GM19328 (cell line): ENCODE results near the gene DYRK1A.
"Not testable (repeated sequence)": the region's sequence is repeated elsewhere in the genome, so short reads cannot be mapped to it uniquely, and the experiment has no call there.

ENCODE experiments used
- ATAC-seq: cut with Tn5 transposase; IDR thresholded peaks from one replicate; pipeline ENCODE4 v1.9.1; 2021; ENCODE audit warnings: mild to moderate bottlenecking, moderate library complexity; ENCODE audit not compliant: unreplicated experiment

Gene DYRK1A

DNA sequence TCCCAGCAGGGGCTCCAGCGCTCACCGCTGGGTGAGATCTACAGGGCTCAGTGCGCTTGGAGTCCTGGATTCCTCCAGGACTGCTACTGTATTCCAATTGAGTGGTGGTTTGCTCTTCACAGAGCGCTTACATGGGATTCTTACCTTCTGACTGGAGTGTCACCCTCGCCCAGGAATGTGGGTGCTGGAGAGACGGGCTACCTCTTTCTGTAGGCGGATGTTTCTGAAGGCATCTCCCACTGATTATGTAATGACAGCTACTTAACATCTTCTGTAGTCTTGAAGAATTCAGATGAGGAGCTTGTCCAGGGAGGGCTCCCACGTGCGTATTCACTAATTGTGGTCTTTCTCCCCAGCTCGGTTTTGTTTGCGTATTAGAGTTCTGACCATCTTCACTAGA is 154.2 kb downstream of the DYRK1A start:
- no peak for ATAC-seq

GRCh38 chr21:37521658-37522057 is 155.1 kb downstream of the DYRK1A start:
- ATAC-seq, result no peak

- no peak for ATAC-seq
These were observed 156.2 kb downstream of the DYRK1A start for GRCh38 chr21:37522641-37523295.

GRCh38 chr21:37524944-37525343 is 158.4 kb downstream of the DYRK1A start:
- ATAC-seq, result not testable (repeated sequence)

DNA sequence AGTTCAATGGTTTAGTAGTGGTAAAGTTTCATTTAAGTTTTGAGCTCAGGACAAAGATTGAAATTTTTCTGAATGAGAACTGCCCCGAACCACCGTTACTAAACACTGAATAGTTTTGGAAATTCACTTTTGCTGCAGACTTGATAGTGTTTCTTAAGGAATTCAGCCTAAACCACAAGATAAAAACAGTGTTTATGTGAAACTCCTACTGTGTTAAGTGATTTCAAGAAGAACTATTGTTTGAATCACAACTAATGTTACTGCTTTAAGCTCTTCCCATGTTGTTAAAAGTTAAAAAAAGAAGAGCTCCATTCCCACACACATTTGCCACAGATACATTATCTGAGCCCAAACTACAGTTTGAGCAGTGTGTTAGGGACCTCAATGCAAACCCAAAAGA is 159.2 kb downstream of the DYRK1A start:
- no peak for ATAC-seq

DNA sequence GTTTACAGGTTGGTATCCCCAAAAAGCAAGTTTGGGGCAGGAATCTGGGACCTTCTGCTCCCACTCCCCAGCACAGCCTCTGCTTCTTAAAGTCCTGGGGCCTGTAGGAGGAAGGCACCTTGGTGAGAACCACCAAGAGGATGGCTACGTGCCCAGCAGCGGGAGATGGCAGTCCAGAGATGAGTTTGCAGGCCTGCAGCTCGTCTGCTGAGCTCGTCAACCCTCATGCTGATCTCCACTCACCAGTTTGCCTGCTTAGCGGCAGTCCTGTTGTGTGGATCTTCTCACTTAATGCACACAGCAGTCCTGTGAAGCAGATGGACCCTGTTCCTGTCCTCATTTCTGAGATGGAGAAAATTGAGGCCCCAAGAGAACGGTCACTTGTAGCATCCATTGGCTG is 160.5 kb downstream of the DYRK1A start:
- no peak for ATAC-seq

GRCh38 chr21:37527716-37528115 is 161.1 kb downstream of the DYRK1A start:
- ATAC-seq, result no peak

DNA sequence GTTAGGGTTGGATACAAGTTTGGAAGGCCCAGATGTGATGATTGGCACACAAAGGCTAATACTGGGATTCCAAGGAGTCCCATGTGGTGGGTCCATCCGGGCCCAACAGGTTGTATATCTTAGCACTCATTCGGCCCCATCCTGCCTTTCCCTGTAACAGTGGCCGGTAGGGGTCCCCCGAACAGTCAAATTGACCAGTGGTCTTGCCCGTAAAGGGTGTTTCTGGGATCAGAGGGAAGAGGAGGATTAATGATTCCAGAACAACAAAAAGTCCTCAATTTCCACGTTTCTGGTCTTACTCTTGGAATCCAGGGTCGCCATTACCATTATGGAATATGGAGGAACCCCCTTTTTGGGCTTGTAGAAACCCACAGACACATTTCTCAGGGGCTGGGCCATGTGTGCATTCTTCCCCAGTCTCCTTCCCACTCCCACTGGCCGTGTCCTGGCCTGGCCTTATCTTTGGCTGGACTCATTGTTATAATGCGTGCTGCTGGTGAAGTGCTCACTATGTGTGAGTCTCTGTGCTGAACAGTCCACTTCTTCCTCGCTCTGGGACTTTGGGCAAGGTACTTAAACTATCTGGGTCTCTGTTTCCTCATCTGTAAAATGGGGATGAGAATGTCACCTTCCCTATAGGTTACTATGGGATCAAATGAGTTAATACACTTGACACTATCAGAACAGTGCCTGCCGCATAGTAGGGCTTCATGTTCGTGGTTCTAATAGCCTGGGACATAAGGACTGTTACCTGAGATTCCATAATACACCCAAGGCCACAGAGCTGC is 161.8 kb downstream of the DYRK1A start:
- no peak for ATAC-seq

DNA sequence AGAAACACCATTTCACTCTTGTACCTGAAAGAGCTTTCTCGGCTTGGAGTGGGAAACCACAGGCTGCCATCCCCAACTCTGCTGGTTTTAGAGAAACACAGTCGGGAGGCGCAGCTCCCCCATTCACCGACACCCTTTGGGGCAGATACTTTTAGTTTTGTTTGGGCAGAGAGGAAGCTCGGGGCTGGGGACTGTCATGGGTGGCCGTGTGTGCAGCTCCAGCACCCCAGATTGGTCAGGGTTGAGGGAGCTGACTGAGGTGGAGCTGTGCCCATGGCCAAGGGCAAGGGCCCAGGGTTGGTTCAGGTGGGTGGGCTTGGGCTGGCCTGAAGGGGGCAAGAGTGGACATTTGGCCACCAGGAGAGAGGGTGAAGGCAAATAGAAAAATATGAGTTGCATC is 163.1 kb downstream of the DYRK1A start:
- ATAC-seq, result no peak

DNA sequence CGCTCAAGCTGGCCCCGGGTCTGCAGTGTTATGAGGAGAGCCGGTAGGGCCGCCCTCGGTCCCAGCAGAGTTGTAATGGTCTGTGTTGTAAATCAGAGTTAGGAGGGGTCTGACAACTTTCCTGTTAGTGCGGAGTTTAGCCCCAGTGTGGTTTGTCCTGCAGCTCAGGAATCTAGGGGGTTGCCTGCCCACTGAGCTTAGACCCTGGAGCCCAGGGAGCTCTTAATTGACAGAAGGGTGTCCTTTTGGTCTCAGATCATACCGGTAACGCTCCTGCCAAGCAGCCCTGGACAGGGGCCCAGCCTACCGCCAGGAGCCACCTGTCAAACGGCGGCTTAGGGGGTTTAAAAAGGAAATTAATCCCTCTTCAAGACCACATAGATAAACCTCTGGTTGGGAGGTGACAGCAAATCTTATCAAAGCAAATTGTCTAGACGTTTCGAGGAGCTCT is 164.4 kb downstream of the DYRK1A start:
- no peak for ATAC-seq

DNA sequence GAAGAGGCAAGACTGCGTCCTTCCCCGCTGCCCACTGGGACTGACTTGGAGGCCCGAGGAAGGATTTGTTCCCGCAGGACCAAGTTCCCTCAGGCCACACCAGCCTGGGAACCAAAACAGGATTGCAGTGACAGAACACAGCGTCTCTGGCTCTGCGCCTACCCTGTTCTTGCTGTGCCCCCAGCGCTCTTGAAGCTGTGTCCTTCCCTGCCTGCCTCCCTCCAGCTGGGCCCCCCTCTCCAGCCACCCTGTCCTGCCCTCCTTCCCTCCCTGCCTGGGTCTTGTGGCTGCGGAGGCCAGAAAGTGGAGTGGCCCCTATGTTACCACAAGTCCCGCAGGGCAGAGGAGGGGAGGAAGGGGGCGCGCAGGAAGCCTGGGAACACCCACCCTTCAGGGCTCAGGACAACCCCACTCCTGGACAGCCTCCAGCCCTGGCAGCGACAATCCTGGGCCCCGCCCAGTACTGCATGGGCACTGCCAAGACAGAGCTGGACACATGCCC is 164.9 kb downstream of the DYRK1A start:
- no peak for ATAC-seq

DNA sequence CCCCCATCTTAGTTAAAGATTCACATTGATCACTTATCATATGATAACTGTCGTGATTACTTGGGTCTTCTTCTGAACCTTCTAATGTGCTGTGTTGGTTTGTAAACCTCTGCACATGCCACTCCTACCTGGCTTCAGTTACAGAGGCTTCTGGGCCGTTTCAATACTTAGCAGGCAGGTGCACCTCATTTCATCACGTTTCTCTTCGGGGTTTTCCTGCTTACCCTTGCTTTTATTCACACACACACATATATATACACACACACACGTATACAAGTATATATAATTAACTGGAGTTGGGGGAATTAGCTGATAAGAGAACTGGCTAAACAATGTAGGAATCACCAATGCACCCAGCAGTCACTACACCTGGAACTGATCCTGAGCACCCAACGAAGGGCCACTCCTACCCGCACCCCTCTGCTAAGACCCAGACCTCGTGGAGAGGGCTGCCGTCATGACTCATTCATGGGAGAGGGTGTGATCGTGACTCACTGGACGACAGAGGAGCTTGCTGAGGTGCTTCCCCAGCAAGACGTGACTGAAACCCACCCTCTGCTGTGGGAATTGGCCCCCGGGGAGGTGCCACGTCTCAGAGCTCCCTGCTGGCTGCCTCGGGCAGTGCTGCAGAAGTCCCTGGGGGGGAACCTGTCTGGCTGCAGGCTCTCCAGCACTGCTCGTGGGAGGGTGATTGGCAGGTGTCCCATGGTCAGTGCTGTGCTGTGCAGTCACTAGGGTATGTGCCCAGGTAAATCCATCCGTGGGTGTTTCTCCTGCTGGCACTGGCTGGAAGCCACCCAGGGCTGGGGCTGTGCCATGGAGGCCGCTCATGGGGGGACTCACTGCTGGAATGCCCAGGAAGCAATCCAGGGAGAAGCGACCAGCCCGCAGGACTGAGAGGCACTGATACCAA is 166.6 kb downstream of the DYRK1A start:
- no peak for ATAC-seq

- ATAC-seq, result no peak
These were observed 167.9 kb downstream of the DYRK1A start for GRCh38 chr21:37534431-37534830.

GRCh38 chr21:37535130-37535529 is 168.6 kb downstream of the DYRK1A start:
- ATAC-seq, result no peak

DNA sequence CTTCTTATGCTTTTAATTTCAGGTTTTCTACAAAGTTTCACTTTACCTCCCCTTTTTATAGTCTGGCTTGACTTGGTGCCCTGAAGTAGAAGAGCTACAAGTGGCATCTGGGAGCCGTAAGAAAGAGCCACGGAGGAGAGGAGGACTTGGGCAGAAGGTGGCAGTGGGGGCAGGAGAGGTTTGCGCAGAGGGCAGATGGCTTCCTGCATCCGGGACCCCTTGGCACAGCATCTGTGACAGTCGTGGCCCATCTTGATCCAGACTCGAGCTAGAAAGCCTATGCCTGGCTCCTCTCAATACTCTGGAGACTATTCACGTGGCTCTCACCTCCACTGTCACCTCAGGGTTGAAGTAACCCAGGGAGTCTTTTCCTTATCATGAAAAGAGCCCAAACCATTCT is 169.1 kb downstream of the DYRK1A start:
- ATAC-seq, result no peak

GRCh38 chr21:37536616-37537278 is 170.2 kb downstream of the DYRK1A start:
- no peak for ATAC-seq

DNA sequence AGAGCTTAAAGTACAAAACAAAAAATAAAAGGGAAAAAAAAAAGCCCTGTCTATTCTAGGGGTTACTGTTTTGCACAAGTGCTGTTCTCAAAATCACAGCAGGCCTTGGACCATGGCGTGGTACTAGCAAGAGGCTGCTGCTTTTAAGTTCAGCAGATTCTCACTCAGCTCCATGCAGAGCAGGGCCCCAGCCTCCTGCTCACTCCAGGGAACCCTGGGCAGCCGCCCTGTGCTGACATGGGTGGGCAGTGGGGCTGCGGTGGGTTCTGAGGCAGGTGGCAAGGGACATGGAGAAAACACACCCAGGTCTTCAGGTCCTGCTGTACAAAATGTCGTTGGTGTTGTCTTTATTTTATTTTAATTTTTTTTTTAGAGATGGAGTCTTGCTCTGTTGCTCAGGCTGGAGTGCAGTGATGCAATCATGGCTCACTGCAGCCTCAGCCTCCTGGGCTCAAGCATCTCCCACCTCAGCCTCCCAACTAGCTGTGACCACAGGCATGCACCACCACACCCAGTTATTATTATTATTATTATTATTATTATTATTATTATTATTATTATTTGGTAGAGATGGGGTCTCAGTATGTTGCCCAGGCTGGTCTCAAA is 170.9 kb downstream of the DYRK1A start:
- ATAC-seq, result no peak

- ATAC-seq, result no peak
These were observed 172.5 kb downstream of the DYRK1A start for GRCh38 chr21:37538971-37539590.

GRCh38 chr21:37541128-37541527 is 174.6 kb downstream of the DYRK1A start:
- ATAC-seq, result not testable (repeated sequence)

DNA sequence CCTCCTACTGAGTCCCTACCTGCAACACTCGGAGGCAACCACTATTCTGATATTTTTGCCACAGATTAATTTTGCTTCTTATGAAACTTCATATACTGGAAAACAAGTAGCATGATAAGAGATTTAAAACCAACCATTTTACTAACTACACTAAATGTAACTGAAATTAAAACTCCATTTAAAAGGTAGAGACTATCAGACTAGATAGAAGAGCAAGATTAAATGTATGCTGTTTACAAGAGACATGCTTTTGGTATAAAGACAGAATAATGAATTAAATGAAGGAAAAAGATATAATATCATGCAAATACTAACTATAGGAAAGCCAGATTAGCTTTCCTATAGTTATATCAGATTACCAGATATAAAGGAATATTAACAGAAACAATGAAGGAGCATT is 175.9 kb downstream of the DYRK1A start:
- ATAC-seq, result no peak
